ENCODE data around the gene CLSTN2.

The CLSTN2 gene

GRCh38 chr3:139909811-139910210 is 25.2 kb upstream of the CLSTN2 start:
- no peak overlapping the region for H2AK5ac ChIP-seq (ENCODE audit: low read length)
- no peak overlapping the region for H3K4ac ChIP-seq (ENCODE audit: low read depth, low read length)
- H3K27me3 ChIP-seq (ENCODE audit: insufficient read depth, low read length), result no peaks in the 10 kb centered on the region
- H2BK12ac ChIP-seq (ENCODE audit: low read length), result no peak overlapping the region
- no peak overlapping the region for H3K14ac ChIP-seq (ENCODE audit: low read length)
- H3K4me2 ChIP-seq (ENCODE audit: low read length), result no peak overlapping the region
- H3K18ac ChIP-seq (ENCODE audit: low read length), result no peak overlapping the region
- H3K9ac ChIP-seq (ENCODE audit: low read length), result no peak overlapping the region
- H3K79me1 ChIP-seq (ENCODE audit: low read length), result peaks cover 2% of the 10 kb centered on the region
- no peaks in the 10 kb centered on the region for H3K36me3 ChIP-seq (ENCODE audit: control insufficient read depth in 1 of 2, insufficient read depth in 2 of 2, low read length in 2 of 2)
- H3K4me1 ChIP-seq (ENCODE audit: control insufficient read depth in 1 of 2, insufficient read depth in 2 of 2, low read length in 2 of 2), result peaks cover 2 to 11% of the 10 kb centered on the region in 2 experiments
- H3K23ac ChIP-seq (ENCODE audit: low read length), result no peak overlapping the region
- no peak overlapping the region for H4K12ac ChIP-seq (ENCODE audit: low read depth, low read length)
- no peak overlapping the region for H2BK120ac ChIP-seq (ENCODE audit: insufficient read depth, low read length, poor library complexity)
- no peak overlapping the region for H2AFZ ChIP-seq (ENCODE audit: insufficient read depth, low read length, poor library complexity)
- no CpG with 5 or more reads among the region's 3 CpGs for WGBS (ENCODE audit: extremely low coverage, insufficient coverage, insufficient read length)
- H4K91ac ChIP-seq (ENCODE audit: low read depth, low read length), result no peak overlapping the region
- no peaks in the 10 kb centered on the region for H3K79me2 ChIP-seq (ENCODE audit: control insufficient read depth, insufficient read depth, low read length, poor library complexity)
- no peak overlapping the region for H2BK5ac ChIP-seq (ENCODE audit: low read depth, low read length, poor library complexity)
- no peak for DNase-seq
- H3K4me3 ChIP-seq (ENCODE audit: low read depth, low read length), result no peak overlapping the region
- no peak overlapping the region for H4K8ac ChIP-seq (ENCODE audit: low read depth, low read length)
- no peak overlapping the region for H3K27ac ChIP-seq (ENCODE audit: low read depth, low read length)
- H3K9me3 ChIP-seq (ENCODE audit: insufficient read depth, low read depth, low read length), result peaks cover 3% of the 10 kb centered on the region

- Histone ChIP-seq H4K12ac (ENCODE audit: low read depth, low read length) (no peak overlapping the region), H2BK120ac (ENCODE audit: insufficient read depth, low read length, poor library complexity) (no peak overlapping the region), H2AFZ (ENCODE audit: insufficient read depth, low read length, poor library complexity) (no peak overlapping the region), H3K4me3 (ENCODE audit: low read depth, low read length) (no peak overlapping the region), H3K14ac (ENCODE audit: low read length) (no peak overlapping the region), H3K27me3 (ENCODE audit: insufficient read depth, low read length) (no peaks in the 10 kb centered on the region), H3K27ac (ENCODE audit: low read depth, low read length) (no peak overlapping the region), H3K18ac (ENCODE audit: low read length) (no peak overlapping the region), H3K9ac (ENCODE audit: low read length) (no peak overlapping the region), H3K79me2 (ENCODE audit: control insufficient read depth, insufficient read depth, low read length, poor library complexity) (no peaks in the 10 kb centered on the region), H3K4me1 (ENCODE audit: control insufficient read depth in 1 of 2, insufficient read depth in 2 of 2, low read length in 2 of 2) (peaks cover 0 to 3% of the 10 kb centered on the region in 2 experiments), H3K4me2 (ENCODE audit: low read length) (no peak overlapping the region), H4K91ac (ENCODE audit: low read depth, low read length) (no peak overlapping the region), H3K79me1 (ENCODE audit: low read length) (no peaks in the 10 kb centered on the region), H4K8ac (ENCODE audit: low read depth, low read length) (no peak overlapping the region), H2BK5ac (ENCODE audit: low read depth, low read length, poor library complexity) (no peak overlapping the region), H2AK5ac (ENCODE audit: low read length) (no peak overlapping the region), H3K36me3 (ENCODE audit: control insufficient read depth in 1 of 2, insufficient read depth in 2 of 2, low read length in 2 of 2) (no peaks in the 10 kb centered on the region), H2BK12ac (ENCODE audit: low read length) (no peak overlapping the region), H3K4ac (ENCODE audit: low read depth, low read length) (no peak overlapping the region), H3K23ac (ENCODE audit: low read length) (no peak overlapping the region), H3K9me3 (ENCODE audit: insufficient read depth, low read depth, low read length) (no peaks in the 10 kb centered on the region)
- WGBS (ENCODE audit: extremely low coverage, insufficient coverage, insufficient read length), result no CpG with 5 or more reads among the region's 2 CpGs
- no peak for DNase-seq
These were observed 18.7 kb upstream of the CLSTN2 start for GRCh38 chr3:139916271-139916670.

GRCh38 chr3:139917226-139917785 is 17.7 kb upstream of the CLSTN2 start:
- WGBS (ENCODE audit: extremely low coverage, insufficient coverage, insufficient read length), result no CpG with 5 or more reads among the region's 10 CpGs

GRCh38 chr3:139928708-139929505 is 6.1 kb upstream of the CLSTN2 start:
- no peak overlapping the region for H3K23ac ChIP-seq (ENCODE audit: low read length)
- no peak overlapping the region for H4K8ac ChIP-seq (ENCODE audit: low read depth, low read length)
- H3K27me3 ChIP-seq (ENCODE audit: insufficient read depth, low read length), result no peaks in the 10 kb centered on the region
- no peak overlapping the region for H2AFZ ChIP-seq (ENCODE audit: insufficient read depth, low read length, poor library complexity)
- no peak overlapping the region for H3K9ac ChIP-seq (ENCODE audit: low read length)
- no peak overlapping the region for H3K14ac ChIP-seq (ENCODE audit: low read length)
- no peaks in the 10 kb centered on the region for H3K36me3 ChIP-seq (ENCODE audit: control insufficient read depth in 1 of 2, insufficient read depth in 2 of 2, low read length in 2 of 2)
- H3K4ac ChIP-seq (ENCODE audit: low read depth, low read length), result no peak overlapping the region
- no peak overlapping the region for H3K4me3 ChIP-seq (ENCODE audit: low read depth, low read length)
- no peak overlapping the region for H2AK5ac ChIP-seq (ENCODE audit: low read length)
- H3K9me3 ChIP-seq (ENCODE audit: insufficient read depth, low read depth, low read length), result no peaks in the 10 kb centered on the region
- no peak overlapping the region for H2BK120ac ChIP-seq (ENCODE audit: insufficient read depth, low read length, poor library complexity)
- no peaks in the 10 kb centered on the region for H3K79me2 ChIP-seq (ENCODE audit: control insufficient read depth, insufficient read depth, low read length, poor library complexity)
- H2BK12ac ChIP-seq (ENCODE audit: low read length), result no peak overlapping the region
- no peak overlapping the region for H3K27ac ChIP-seq (ENCODE audit: low read depth, low read length)
- no peak overlapping the region for H4K12ac ChIP-seq (ENCODE audit: low read depth, low read length)
- no peak overlapping the region for H2BK5ac ChIP-seq (ENCODE audit: low read depth, low read length, poor library complexity)
- no peak overlapping the region for H4K91ac ChIP-seq (ENCODE audit: low read depth, low read length)
- no peaks in the 10 kb centered on the region for H3K79me1 ChIP-seq (ENCODE audit: low read length)
- no peaks in the 10 kb centered on the region for H3K4me1 ChIP-seq (ENCODE audit: control insufficient read depth in 1 of 2, insufficient read depth in 2 of 2, low read length in 2 of 2)
- WGBS (ENCODE audit: extremely low coverage, insufficient coverage, insufficient read length), result no CpG with 5 or more reads among the region's 4 CpGs
- H3K18ac ChIP-seq (ENCODE audit: low read length), result no peak overlapping the region
- no peak for DNase-seq
- H3K4me2 ChIP-seq (ENCODE audit: low read length), result no peak overlapping the region

More at GRCh38 chr3:139917226-139917785, 17.7 kb upstream of the CLSTN2 start:
- H3K27me3 ChIP-seq (ENCODE audit: insufficient read depth, low read length), result no peaks in the 10 kb centered on the region
- H3K36me3 ChIP-seq (ENCODE audit: control insufficient read depth in 1 of 2, insufficient read depth in 2 of 2, low read length in 2 of 2), result no peaks in the 10 kb centered on the region
- no peak overlapping the region for H3K4me3 ChIP-seq (ENCODE audit: low read depth, low read length)
- no peak overlapping the region for H3K9ac ChIP-seq (ENCODE audit: low read length)
- no peaks in the 10 kb centered on the region for H3K9me3 ChIP-seq (ENCODE audit: insufficient read depth, low read depth, low read length)
- no peak overlapping the region for H2AK5ac ChIP-seq (ENCODE audit: low read length)
- H3K4me2 ChIP-seq (ENCODE audit: low read length), result no peak overlapping the region
- H3K79me2 ChIP-seq (ENCODE audit: control insufficient read depth, insufficient read depth, low read length, poor library complexity), result no peaks in the 10 kb centered on the region
- H3K14ac ChIP-seq (ENCODE audit: low read length), result no peak overlapping the region
- H4K91ac ChIP-seq (ENCODE audit: low read depth, low read length), result no peak overlapping the region
- H3K27ac ChIP-seq (ENCODE audit: low read depth, low read length), result no peak overlapping the region
- no peak overlapping the region for H2BK120ac ChIP-seq (ENCODE audit: insufficient read depth, low read length, poor library complexity)
- no peak overlapping the region for H3K23ac ChIP-seq (ENCODE audit: low read length)
- H3K4ac ChIP-seq (ENCODE audit: low read depth, low read length), result no peak overlapping the region
- no peak overlapping the region for H3K18ac ChIP-seq (ENCODE audit: low read length)
- H2AFZ ChIP-seq (ENCODE audit: insufficient read depth, low read length, poor library complexity), result no peak overlapping the region
- no peak overlapping the region for H2BK5ac ChIP-seq (ENCODE audit: low read depth, low read length, poor library complexity)
- H2BK12ac ChIP-seq (ENCODE audit: low read length), result no peak overlapping the region
- H4K8ac ChIP-seq (ENCODE audit: low read depth, low read length), result no peak overlapping the region
- H3K4me1 ChIP-seq (ENCODE audit: control insufficient read depth in 1 of 2, insufficient read depth in 2 of 2, low read length in 2 of 2), result peaks cover 0 to 3% of the 10 kb centered on the region in 2 experiments
- H4K12ac ChIP-seq (ENCODE audit: low read depth, low read length), result no peak overlapping the region
- no peak for DNase-seq
- H3K79me1 ChIP-seq (ENCODE audit: low read length), result no peaks in the 10 kb centered on the region
